Stimulated activated CD4-positive, alpha-beta T cell treated with anti-CD3 and anti-CD28 coated beads, Interleukin-12 subunit alpha, Interleukin-12 subunit beta, amount 100 ng/mL, for 4 hours (primary cell): ENCODE results near the gene PTPRN2.

ENCODE experiments used
- DNase-seq: peaks from one replicate; pipeline ENCODE4 v3.0.0-alpha.2; 2020

Gene PTPRN2

DNA sequence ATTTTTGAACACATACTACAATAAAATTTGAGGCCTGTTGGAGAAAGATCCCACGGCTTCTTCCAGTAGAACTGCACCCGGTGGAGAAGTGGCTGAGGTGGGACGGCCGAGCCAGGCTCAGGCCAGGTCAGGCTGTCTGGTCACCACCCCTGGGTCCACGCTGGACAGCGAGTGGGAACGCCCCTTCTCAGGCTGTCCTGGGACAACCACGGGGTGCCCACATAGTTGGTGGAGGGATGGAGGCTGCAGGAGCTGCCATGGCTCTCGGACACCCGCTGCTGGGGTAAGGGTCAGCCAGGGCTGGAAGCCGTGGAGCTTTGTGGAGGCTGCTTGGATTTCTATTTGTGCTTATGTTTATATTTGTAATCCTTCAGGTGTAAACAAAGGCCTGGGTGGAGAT lies 1044.3 kb downstream of the PTPRN2 start:
- DNase-seq: no peak

- DNase-seq: no peak
Observed at GRCh38 chr7:157542068-157543021, 1045.3 kb downstream of the PTPRN2 start.

- DNase-seq: no peak
Observed at GRCh38 chr7:157541295-157542067, 1046.1 kb downstream of the PTPRN2 start.

- DNase-seq: no peak
Observed at GRCh38 chr7:157540606-157541294, 1046.9 kb downstream of the PTPRN2 start.

DNA sequence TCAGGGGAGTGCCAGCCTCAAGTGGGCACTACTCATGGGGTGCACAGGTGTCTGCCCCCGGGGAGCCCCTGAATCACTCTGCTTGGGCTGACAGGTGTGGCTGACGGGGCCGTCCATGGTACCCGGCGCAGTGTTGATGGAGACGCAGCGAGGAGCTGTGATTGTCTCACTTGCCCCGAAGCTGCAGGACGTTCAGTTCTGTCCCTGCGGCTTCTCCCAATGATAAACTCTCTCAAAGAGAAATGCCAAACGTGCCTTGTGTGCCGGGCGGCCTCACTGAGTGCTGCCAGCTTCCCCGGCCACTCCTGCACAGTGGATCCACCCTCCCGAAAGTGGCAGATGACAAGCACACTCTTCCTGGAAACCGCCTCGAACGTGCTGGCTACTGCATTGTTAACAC lies 1047.6 kb downstream of the PTPRN2 start:
- DNase-seq: no peak

GRCh38 chr7:157539521-157539920 lies 1048.1 kb downstream of the PTPRN2 start:
- no peak for DNase-seq

DNA sequence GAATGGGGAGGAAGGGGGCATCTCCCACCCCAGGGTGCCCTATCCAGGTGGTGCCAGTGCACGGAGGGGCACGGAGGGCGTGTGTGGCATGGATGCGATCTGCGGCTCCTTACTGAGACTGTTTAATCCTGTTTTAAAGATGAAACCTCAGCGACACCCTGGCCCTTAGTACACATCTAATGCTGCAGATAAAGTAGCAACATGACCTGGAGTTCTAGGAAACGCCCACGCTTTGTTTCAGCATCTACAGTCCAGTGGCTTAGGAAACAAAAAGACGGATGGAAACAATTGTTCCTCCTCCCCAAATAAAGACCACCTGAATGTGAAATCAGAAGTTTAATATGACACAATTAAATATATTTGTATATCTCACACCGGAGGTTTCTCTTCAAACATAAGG lies 1048.9 kb downstream of the PTPRN2 start:
- DNase-seq: no peak

DNA sequence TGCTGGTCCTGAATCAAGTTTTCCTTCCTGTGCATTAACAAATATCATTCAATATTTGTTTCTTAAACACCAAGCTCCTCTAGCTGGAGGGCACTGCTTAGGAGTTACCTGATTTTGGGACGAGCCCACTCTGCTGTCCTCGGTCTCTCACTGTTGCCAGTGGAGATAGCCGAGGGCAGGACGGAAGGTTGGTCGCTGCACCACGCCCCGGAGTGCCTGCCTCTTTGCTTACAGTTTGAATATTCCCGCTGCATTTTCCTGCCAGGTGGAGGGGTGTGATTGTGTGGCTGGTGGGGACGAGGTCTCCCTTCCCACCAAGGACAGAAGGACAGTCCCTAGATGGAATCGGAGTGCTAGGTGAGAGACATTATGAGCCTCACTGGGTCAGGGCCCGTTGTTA lies 1049.3 kb downstream of the PTPRN2 start:
- DNase-seq: no peak

DNA sequence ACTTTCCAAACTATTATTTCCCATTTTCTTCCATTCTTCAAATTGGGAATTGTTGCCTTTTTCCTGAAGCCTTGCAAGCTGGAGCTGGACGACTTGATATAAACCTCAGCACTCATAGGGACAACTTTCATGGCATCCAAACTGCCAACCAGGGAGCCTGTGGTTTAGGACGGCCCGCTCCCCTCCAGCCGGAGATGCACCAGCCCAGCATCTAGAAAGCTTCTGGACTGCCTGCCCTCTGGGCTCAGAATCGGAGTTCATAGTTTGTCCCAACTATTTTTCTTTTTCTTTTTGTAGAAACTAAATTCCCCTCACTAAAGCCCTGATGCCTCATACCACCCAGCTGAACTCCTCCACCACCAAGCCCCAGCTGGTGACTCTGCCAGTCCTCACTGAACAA lies 1050.6 kb downstream of the PTPRN2 start:
- DNase-seq: no peak

DNA sequence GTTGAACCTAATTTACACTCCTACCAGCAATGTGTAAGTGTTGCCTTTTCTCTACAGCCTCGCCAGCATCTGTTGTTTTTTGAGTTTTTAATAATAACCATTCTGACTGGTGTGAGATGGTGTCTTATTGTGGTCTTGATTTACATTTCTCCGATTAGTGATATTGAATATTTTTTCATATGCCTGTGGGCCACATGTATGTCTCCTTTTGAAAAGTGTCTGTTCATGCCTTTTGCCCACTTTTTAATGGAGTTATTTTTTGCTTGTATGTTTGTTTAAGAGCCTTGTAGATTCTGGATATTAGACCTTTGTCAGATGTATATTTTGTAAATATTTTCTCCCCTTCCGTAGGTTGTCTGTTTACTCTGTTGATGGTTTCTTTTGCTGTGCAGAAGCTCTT lies 1055.6 kb downstream of the PTPRN2 start:
- no peak for DNase-seq

- no peak for DNase-seq
Observed at GRCh38 chr7:157529768-157530560, 1057.7 kb downstream of the PTPRN2 start.

DNA sequence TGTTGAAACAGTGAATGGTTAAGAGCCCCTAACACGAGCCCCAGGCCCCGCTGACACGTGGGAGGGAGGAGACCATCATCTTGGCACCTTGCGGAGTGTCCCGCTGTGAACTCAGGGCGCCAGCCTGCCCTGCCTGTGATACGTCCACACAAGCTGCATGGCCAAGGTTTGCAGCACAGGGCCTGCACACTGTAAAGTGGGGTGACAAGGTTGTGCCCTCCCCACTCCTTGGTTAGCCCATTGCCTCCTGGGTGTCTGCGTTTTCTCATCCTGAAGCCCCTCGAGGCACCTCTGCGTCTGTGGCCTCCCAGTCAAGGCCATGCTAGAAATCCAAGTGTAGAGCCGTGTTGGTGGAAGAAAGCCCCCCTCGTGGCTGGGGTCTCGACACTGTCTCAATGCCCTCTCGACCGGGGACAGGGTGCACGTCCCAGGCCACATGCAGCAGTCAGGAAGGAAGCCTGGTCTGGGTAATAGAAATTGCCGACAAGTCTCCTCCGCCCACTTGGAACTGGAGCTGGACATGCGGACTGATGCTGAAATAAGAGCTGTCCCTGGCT lies 1058.8 kb downstream of the PTPRN2 start:
- DNase-seq: no peak

DNA sequence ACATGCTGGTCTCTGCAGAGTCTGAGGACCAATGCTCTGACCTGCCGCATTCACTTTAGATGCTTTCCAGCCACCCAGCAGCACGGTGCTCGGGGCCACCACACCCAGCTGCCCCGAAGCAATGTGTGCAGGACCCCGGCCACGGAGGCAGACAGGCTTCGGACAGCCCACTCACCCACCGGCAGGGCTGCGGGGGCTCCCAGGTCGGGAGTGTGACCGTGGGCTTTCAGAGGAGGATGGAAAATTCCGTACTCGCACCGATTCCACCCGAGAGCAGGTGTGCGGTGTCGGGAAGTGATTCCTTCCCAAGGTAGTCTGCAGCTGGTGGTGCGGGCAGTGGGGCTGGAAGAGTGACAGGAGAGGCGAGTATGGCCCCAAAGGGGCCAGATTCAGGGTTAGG lies 1059.9 kb downstream of the PTPRN2 start:
- no peak for DNase-seq

- no peak for DNase-seq
Observed at GRCh38 chr7:157526913-157527634, 1060.5 kb downstream of the PTPRN2 start.

- no peak for DNase-seq
Observed at GRCh38 chr7:157526005-157526912, 1061.4 kb downstream of the PTPRN2 start.

DNA sequence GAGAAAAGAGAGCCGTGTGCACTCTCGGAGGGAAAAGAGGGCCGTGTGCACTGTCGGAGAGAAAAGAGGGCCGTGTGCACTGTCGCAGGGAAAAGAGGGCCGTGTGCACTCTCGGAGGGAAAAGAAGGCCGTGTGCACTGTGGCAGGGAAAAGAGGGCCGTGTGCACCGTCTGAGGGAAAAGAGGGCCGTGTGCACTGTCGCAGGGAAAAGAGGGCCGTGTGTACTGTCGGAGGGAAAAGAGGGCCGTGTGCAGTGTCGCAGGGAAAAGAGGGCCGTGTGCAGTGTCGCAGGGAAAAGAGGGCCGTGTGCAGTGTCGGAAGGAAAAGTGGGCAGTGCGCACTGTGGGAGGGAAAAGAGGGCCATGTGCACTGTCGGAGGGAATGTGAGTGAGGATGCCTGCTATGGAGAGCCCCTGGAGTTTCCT lies 1062.1 kb downstream of the PTPRN2 start:
- DNase-seq: no peak

DNA sequence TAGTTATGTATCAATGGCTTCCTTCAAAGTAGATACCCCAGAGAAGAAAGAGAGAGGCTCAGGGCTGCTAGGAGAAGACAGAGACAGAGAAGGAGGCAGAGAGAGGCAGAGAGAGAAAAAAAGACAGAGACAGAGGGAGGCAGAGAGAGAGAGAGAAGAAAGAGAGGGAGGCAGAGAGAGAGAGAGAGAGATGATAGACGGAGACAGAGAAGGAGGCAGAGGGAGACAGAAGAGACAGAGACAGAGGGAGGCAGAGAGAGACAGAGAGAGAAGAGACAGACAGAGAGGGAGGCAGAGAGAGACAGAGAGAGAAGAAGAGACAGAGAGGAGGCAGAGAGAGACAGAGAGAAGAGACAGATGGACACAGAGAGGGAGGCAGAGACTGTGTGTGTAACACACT lies 1062.9 kb downstream of the PTPRN2 start:
- DNase-seq: no peak

DNA sequence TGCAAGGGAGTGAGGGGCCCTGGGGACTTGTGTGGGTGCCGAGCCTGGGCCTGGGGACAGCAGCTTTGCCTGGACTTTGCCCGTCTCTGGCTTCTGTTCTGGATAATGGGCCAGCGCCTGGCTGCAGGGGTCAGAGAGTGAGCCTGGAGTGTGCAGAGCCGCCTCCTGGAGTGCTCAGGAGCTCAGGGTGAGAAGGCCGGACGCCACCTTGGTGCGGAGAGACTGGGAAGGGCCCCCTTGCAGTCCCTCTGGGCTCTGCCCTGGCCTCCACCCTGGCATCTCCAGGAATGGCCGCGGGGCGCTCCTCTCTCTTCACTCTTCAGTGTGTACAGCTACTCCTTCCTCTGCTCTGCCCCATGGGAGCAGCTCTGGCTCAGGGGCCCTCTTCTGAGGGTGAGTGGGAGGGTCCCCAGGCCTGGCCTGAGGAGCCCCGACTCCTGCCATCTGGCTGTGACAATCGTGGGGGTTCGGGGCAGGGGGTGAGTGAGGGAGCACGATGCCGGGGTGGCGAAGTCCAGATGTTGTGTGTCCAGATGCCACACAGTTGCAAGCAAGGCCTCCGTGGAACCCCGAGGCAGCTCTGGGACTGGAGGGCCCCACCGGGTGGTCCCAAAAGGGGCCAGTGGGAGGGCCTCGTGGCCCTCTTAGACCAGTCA lies 1063.7 kb downstream of the PTPRN2 start:
- no peak for DNase-seq

GRCh38 chr7:157523371-157523765 lies 1064.3 kb downstream of the PTPRN2 start:
- no peak for DNase-seq

DNA sequence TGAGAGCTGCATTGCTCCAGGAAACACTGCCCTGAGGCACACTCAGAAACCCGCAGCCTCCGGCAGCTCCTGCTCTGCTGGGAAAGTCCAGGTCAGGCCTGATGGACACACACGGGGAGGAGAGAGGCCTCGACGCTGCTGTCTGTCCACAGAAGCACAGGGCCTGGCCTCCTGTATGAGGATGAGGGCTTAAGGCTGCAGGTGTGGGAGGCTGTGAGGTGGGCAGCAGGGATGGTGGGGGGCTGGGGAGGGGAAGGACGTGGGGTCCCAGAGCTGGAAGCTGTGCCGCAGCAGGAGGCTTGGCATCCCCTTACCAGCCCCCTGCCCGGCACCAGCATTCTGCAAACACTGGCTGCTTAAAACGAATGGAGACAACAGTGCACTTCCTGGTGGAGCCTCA lies 1064.7 kb downstream of the PTPRN2 start:
- no peak for DNase-seq
